SK-N-MC (cell line): ENCODE measurements around the gene KIAA0825.

Source experiments
- DNase-seq: peaks from one replicate; pipeline ENCODE4 v3.0.0-alpha.2; 2011; ENCODE audit warnings: low read depth, low spot score
- H3K27ac ChIP-seq: fragments of 200-600 bp; sonication (generic); 2 replicates; pipeline ENCODE4 v1.5.1; 2016; ENCODE audit warnings: mixed run types
- H3K36me3 ChIP-seq: fragments of 200-600 bp; sonication (generic); 2 replicates; pipeline ENCODE4 v1.6.1; 2017; ENCODE audit warnings: antibody characterized with exemption, low read length, mixed read lengths; ENCODE audit not compliant: insufficient read depth
- H3K4me3 ChIP-seq: fragments of 200-600 bp; sonication (generic); 2 replicates; pipeline ENCODE4 v1.5.1; 2016
- H3K9ac ChIP-seq: fragments of 200-600 bp; sonication (generic); 2 replicates; pipeline ENCODE4 v1.8.0; 2017; ENCODE audit warnings: mixed run types, mixed read lengths; ENCODE audit not compliant: insufficient read length
- H3K9me3 ChIP-seq: fragments of 200-600 bp; sonication (generic); 2 replicates; pipeline ENCODE4 v1.6.1; 2017; ENCODE audit warnings: low read depth, mild to moderate bottlenecking, antibody characterized with exemption, low read length, moderate library complexity, mixed read lengths
- EZH2 ChIP-seq: fragments of 200-600 bp; sonication (generic); IDR thresholded peaks from one replicate; pipeline ENCODE4 v1.6.1; 2017; ENCODE audit warnings: antibody characterized with exemption
- FOXP2 ChIP-seq: optimal IDR thresholded peaks from 2 replicates; pipeline ENCODE3; 2011; ENCODE audit warnings: mild to moderate bottlenecking, moderate library complexity; ENCODE audit not compliant: insufficient read depth; ENCODE audit errors: extremely low read length, control extremely low read depth
- POLR2AphosphoS5 ChIP-seq: IDR thresholded peaks from 2 replicates; pipeline ENCODE4 v1.6.1; 2012; ENCODE audit warnings: mild to moderate bottlenecking, low read depth, low read length, borderline replicate concordance

The KIAA0825 gene

GRCh38 chr5:94640176-94640575 lies 21.8 kb upstream of the KIAA0825 start:
- TF ChIP-seq FOXP2 (no peak), EZH2 (no peak), POLR2AphosphoS5 (no peak)
- H3K9ac ChIP-seq: no peak overlapping the region
- DNase-seq: no peak
- no peak overlapping the region for H3K4me3 ChIP-seq
- peaks cover 69% of the 10 kb centered on the region for H3K36me3 ChIP-seq
- H3K9me3 ChIP-seq: peaks cover 19% of the 10 kb centered on the region
- H3K27ac ChIP-seq: no peak overlapping the region

DNA sequence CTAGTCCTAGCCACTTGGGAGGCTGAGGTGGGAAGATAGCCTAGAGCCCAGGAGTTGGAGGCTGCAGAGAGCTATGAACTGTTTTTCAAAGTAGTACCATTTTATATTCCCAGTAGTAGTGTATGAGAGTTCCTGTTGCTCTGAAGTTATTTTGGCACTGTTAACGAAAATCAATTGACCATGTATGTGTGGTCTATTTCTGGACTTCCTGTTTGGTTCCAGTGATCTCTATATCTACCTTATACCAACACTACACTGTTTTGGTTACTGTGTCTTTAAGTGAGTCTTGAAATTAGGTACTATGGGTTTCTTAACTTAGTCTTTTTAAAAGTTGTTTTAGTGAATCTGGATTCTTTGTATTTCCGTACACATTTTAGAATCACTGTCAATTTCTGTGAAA lies 13.6 kb upstream of the KIAA0825 start:
- H3K36me3 ChIP-seq: peaks cover 78% of the 10 kb centered on the region

GRCh38 chr5:94627191-94627590 lies 8.8 kb upstream of the KIAA0825 start:
- Histone ChIP-seq H3K36me3 (peaks cover 35% of the 10 kb centered on the region), H3K4me3 (no peak overlapping the region), H3K27ac (no peak overlapping the region), H3K9me3 (no peaks in the 10 kb centered on the region), H3K9ac (no peak overlapping the region)
- DNase-seq: no peak
- TF ChIP-seq FOXP2 (no peak), EZH2 (no peak), POLR2AphosphoS5 (no peak)

More for the DNA sequence above, 13.6 kb upstream of the KIAA0825 start:
- Histone ChIP-seq H3K9ac (no peak overlapping the region), H3K4me3 (no peak overlapping the region), H3K27ac (no peak overlapping the region), H3K9me3 (peaks cover 10% of the 10 kb centered on the region)
- TF ChIP-seq EZH2: no peak
- DNase-seq: no peak

DNA sequence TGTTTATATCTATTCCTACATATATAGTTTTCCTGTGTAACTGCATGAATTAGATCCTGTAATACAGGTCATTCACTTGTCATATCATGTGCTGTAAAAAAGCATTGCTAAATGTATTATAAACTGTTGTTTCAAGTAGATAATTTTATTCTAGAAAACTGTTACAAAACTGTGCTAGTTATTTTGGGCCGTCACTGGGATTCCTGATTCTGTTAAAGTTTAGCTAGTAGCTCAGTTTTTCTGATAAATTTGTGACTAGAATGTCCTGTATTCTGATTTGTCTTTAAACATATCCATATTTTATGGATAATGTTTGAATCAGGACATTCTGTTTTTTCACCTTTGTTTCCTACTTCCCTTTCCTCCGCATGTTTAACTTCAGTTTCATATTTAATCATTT lies 5.5 kb upstream of the KIAA0825 start:
- Histone ChIP-seq H3K9me3 (no peaks in the 10 kb centered on the region), H3K36me3 (peaks cover 12% of the 10 kb centered on the region; the same call in 1 of the 2 replicates), H3K27ac (0 out of 2 replicates have a peak overlapping the region, but pooled peaks have one; percentile 27), H3K4me3 (no peak overlapping the region), H3K9ac (no peak overlapping the region)
- no peak for DNase-seq
- TF ChIP-seq POLR2AphosphoS5 (no peak), EZH2 (no peak), FOXP2 (no peak)

- Histone ChIP-seq H3K9ac (no peak overlapping the region), H3K27ac (no peak overlapping the region; the same call in 1 of the 2 replicates)
- no peak for DNase-seq
These were observed 4.6 kb upstream of the KIAA0825 start for GRCh38 chr5:94623011-94623410.

DNA sequence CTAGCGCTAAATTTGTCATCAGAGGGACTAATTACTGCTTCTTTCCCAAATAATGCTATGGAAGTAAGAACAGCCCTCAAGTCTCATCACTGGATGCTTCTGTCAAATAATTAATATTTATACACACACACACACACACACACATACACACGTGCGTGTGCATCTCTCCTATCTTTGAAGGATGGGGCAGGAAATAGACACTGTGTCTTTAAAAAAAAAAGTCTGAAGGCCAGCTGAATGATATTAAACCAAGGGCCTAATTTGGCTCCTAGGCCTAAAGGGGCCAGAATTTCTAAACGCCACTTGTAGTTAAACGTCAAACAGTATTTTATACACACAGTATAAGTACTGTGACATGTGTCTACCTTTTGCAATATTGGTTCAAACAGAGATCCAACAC lies 3.4 kb upstream of the KIAA0825 start:
- Histone ChIP-seq H3K27ac (0 out of 2 replicates have a peak overlapping the region, but pooled peaks have one; percentile 1), H3K9ac (no peak overlapping the region), H3K9me3 (no peaks in the 10 kb centered on the region), H3K4me3 (peak overlapping the region; percentile 2; the same call in 1 of the 2 replicates), H3K36me3 (peaks cover 5% of the 10 kb centered on the region; the same call in 1 of the 2 replicates)
- TF ChIP-seq FOXP2: no peak
- DNase-seq: no peak

More at GRCh38 chr5:94623011-94623410, 4.6 kb upstream of the KIAA0825 start:
- no peak for TF ChIP-seq FOXP2
- TF ChIP-seq POLR2AphosphoS5: no peak
- no peak for TF ChIP-seq EZH2
- peaks cover 5% of the 10 kb centered on the region; the same call in 1 of the 2 replicates for H3K36me3 ChIP-seq
- no peaks in the 10 kb centered on the region for H3K9me3 ChIP-seq
- no peak overlapping the region for H3K4me3 ChIP-seq

GRCh38 chr5:94620256-94620655 lies 1.9 kb upstream of the KIAA0825 start:
- Histone ChIP-seq H3K36me3 (peaks cover 5% of the 10 kb centered on the region; the same call in 1 of the 2 replicates), H3K9ac (no peak overlapping the region), H3K4me3 (peak overlapping the region; percentile 83), H3K27ac (0 out of 2 replicates have a peak overlapping the region, but pooled peaks have one; percentile 38), H3K9me3 (no peaks in the 10 kb centered on the region)
- no peak for DNase-seq
- TF ChIP-seq POLR2AphosphoS5: no peak
- no peak for TF ChIP-seq FOXP2
- no peak for TF ChIP-seq EZH2

DNA sequence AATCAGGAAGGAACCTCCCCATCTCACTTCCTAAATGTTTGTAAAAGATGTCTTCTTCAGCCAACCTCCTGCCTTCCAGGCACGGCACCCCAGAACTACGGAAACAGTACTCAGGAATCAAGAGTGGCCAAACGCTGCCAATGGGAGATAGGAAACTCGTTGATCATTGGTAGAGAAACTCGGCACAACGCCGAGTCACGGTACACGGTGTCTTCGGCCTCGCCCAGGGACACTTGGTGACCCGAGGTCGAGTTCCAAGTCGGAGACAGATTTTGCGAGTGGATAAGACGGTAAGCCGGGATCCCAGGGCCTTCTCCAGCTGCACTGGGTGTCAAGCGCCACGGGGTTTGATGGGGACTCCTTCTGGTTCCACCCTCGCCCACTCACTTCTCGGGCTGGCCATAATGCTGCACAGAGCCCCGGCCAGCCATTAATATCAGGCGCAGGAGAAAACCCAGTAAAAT lies 343 bp downstream of the KIAA0825 start:
- Histone ChIP-seq H3K9ac (peak overlapping the region; percentile 83), H3K4me3 (peak overlapping the region; percentile 83), H3K27ac (peak overlapping the region; percentile 10; the same call in 1 of the 2 replicates), H3K36me3 (0 out of 2 replicates have a peak, but pooled peaks cover 5% of the 10 kb centered on the region), H3K9me3 (no peaks in the 10 kb centered on the region)
- no peak for DNase-seq
- no peak for TF ChIP-seq EZH2
- no peak for TF ChIP-seq FOXP2
- TF ChIP-seq POLR2AphosphoS5: no peak

DNA sequence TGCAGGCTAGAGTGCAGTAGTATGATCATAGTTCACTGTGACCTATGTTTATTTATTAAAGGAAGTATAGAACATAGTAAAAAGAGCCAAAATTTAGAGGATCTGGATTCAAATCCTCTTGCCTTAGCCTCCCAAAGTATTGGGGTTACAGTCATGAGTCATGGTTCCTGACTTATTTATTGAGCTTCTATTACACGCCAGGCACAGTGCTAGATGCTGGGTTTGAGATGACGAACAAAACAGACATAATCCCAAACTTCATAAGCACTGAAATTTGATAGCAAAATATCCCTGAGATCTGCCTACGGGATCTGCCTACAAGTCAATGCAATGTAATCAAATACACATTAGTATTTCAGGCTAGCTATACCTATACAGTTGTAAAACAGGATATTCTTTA lies 2.5 kb downstream of the KIAA0825 start:
- TF ChIP-seq EZH2 (no peak), POLR2AphosphoS5 (no peak), FOXP2 (no peak)
- Histone ChIP-seq H3K9ac (no peak overlapping the region), H3K9me3 (no peaks in the 10 kb centered on the region), H3K27ac (no peak overlapping the region), H3K4me3 (no peak overlapping the region), H3K36me3 (no peaks in the 10 kb centered on the region)
- DNase-seq: no peak
